GM12878 (cell line): ENCODE results near the gene HOXA10.

Experiments used
- BACH1 ChIP-seq: fragments of 450-650 bp; IDR thresholded peaks from 2 replicates; pipeline ENCODE4 v1.6.1; 2017; ENCODE audit warnings: mild to moderate bottlenecking, borderline replicate concordance
- CTCF ChIP-seq, 3 experiments: IDR thresholded peaks in 2 of 3; conservative IDR thresholded peaks in 1 of 3; 2 replicates each; pipeline ENCODE4 v1.5.1; 2011; ENCODE audit warnings: low read depth in 3 of 3, low read length in 3 of 3, mild to moderate bottlenecking in 3 of 3, control low read depth in 2 of 3, moderate library complexity in 2 of 3, inconsistent platforms in 1 of 3, mixed read lengths in 1 of 3; ENCODE audit not compliant: control insufficient read depth in 2 of 3, insufficient read depth in 1 of 3; ENCODE audit errors: extremely low read depth in 1 of 3
- EP300 ChIP-seq, 2 experiments: fragments of 150-350 bp in 1 of 2; IDR thresholded peaks; 2 replicates each; pipeline ENCODE4 v1.6.1; 2011 to 2012; ENCODE audit warnings: low read depth in 2 of 2, low read length in 2 of 2, borderline replicate concordance in 1 of 2, improper control_type of control experiment in 1 of 2, inconsistent platforms in 1 of 2; ENCODE audit not compliant: control insufficient read depth in 1 of 2
- EZH2 ChIP-seq: IDR thresholded peaks from 2 replicates; pipeline ENCODE4 v1.6.1; 2012; ENCODE audit warnings: low read depth, mild to moderate bottlenecking, control low read depth, inconsistent platforms, low read length, borderline replicate concordance; ENCODE audit not compliant: control insufficient read depth
- FOXM1 ChIP-seq: IDR thresholded peaks from 2 replicates; pipeline ENCODE4 v1.6.1; 2012; ENCODE audit warnings: low read depth, mild to moderate bottlenecking, inconsistent platforms, low read length, moderate library complexity
- NRF1 ChIP-seq: conservative IDR thresholded peaks from 2 replicates; pipeline ENCODE4 v1.6.1; 2011; ENCODE audit warnings: mild to moderate bottlenecking, low read depth, low read length, improper control_type of control experiment
- POLR2A ChIP-seq: IDR thresholded peaks from 2 replicates; pipeline ENCODE4 v1.6.1; 2011; ENCODE audit warnings: low read depth, mild to moderate bottlenecking, low read length
- RAD21 ChIP-seq: IDR thresholded peaks from 2 replicates; pipeline ENCODE4 v1.6.1; 2011; ENCODE audit warnings: mild to moderate bottlenecking, low read depth, low read length, moderate library complexity; ENCODE audit not compliant: insufficient read depth
- YY1 ChIP-seq: IDR thresholded peaks from 2 replicates; pipeline ENCODE4 v1.6.1; 2011; ENCODE audit warnings: low read depth, mild to moderate bottlenecking, low read length

- TF ChIP-seq YY1 (no peak), CTCF (IDR thresholded peaks at IDR 0.05 in 2 of 3, conservative IDR thresholded peaks at IDR 0.05 in 1 of 3; ENCODE audit: control insufficient read depth in 2 of 3, extremely low read depth in 1 of 3, insufficient read depth in 1 of 3, low read depth in 3 of 3, low read length in 3 of 3) (no peak), EZH2 (no peak), POLR2A (no peak), RAD21 (no peak), NRF1 (no peak), EP300 (IDR thresholded peaks at IDR 0.05; ENCODE audit: borderline replicate concordance in 1 of 2, control insufficient read depth in 1 of 2, low read depth in 2 of 2, low read length in 2 of 2) (no peak), BACH1 (no peak), FOXM1 (no peak)
Measured at GRCh38 chr7:27172315-27172774, 1.8 kb downstream of the HOXA10 start.
